GM21390 (cell line): Measurements from ENCODE around the gene HS3ST3A1.

Experiments used
- ATAC-seq: cut with Tn5 transposase; IDR thresholded peaks from one replicate; pipeline ENCODE4 v1.9.1; 2021; ENCODE audit not compliant: unreplicated experiment

Gene HS3ST3A1

DNA sequence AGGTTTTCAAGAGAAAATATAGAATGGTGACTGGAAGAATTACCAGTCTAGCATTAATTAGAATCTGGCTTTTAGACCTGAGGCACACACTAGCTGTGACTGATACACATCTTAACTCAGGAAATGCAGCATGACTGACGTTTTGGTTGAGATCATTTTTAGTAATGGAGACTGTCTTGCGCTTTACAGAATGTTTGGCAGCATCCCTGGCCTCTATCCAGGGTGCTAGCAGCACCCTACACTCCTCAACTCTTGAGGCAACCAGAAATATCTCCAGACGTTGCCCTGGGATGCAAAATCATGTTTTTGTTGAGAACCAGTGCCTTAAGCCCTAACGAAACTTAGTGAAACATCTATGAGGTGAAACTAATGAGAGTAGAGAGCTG lies 109.0 kb downstream of the HS3ST3A1 start:
- no peak for ATAC-seq

GRCh38 chr17:13491916-13492736 lies 109.6 kb downstream of the HS3ST3A1 start:
- ATAC-seq, result no peak

- no peak for ATAC-seq
Measured at GRCh38 chr17:13491491-13491890, 110.2 kb downstream of the HS3ST3A1 start.

- ATAC-seq, result no peak
Measured at GRCh38 chr17:13490906-13491482, 110.7 kb downstream of the HS3ST3A1 start.

- no peak for ATAC-seq
Measured at GRCh38 chr17:13490427-13490826, 111.3 kb downstream of the HS3ST3A1 start.

- no peak for ATAC-seq
Measured at GRCh38 chr17:13485327-13485726, 116.4 kb downstream of the HS3ST3A1 start.

- no peak for ATAC-seq
Measured at GRCh38 chr17:13484020-13484419, 117.7 kb downstream of the HS3ST3A1 start.

DNA sequence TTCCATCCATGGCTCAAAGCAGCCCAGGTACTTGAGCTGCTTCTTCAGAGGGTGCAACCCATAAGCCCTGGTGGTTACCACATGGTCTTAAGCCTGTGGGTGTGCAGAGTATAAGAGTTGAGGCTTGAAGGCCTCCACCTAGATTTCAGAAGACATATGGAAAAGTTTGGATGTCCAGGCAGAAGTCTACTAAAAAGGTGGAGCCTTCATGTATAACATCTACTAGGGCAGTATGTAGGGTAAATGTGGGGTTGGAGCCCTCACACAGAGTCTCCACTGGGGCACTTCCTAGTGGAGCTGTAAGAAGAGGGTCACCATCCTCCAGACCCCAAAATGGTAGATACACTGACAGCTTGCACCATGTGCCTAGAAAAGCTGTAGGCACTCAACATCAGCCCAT lies 120.9 kb downstream of the HS3ST3A1 start:
- no peak for ATAC-seq

GRCh38 chr17:13478326-13478830 lies 123.4 kb downstream of the HS3ST3A1 start:
- ATAC-seq, result no peak

DNA sequence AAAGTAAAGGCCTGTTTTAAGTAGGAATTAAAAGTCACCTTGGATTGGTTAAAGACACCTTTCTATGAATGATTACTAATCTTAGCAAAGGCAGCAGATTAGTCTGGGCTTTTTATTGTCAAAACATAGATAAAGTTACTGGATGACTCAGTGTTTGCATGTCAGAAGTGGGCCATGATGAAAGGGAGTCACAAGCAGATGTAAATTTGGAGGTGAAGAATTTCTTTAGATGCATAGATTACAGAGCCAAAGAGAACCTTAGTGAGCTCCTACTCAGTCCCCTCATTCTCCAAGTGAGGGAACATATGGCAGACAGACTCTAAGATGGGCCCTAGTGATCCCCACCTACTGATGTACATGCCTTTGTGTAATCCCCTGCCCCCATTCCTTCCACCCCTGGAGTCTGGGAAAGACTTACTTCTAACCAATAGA lies 124.5 kb downstream of the HS3ST3A1 start:
- no peak for ATAC-seq

DNA sequence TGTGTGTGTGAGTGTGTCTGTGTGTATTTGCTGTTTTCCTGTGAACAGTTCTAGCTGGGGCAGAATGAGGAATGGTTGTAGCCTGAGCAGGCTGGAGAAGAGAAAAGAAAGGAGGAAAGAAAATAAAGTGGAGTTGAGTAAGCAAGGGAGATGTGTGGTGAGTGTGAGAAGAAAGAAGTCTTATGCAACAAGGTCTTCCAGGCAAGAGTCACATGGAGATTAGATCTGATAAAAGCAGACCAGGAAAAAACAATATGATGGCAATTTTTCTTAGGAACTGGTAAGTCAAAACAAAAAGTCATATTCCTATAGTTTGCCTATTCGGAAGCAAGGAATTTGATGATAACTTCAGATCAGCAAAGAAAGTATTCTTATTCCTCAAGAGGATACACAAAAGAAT lies 125.0 kb downstream of the HS3ST3A1 start:
- ATAC-seq, result no peak

DNA sequence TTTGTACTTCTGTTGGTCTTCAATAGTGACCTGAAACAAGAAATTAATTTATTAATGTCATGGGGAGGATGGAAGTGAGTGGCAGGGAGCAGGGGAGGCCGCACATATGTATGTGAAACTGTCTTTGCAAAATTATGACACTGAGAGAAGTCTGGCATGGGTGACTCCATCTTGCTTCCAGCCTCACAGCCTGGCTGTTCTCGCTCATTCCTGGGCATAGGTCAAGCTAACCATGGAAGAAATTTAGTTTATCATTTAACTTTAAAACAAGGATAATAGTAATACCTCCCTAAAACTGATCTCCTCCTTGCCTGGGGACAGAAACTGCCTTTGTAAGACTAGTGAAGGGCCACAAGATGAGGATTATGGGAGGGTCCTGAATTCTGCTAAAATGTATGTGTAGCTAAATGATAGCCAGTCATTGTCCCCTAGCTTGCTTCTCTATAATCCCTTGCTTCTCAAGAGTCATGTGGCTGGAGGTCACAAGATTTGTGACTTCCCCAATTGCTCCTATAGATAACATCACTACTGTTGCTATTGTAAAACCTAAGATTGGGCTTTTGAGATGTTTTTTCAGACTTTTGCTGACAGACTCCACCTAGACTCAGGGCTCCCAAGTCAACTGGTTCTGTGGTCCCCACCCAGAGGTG lies 126.0 kb downstream of the HS3ST3A1 start:
- no peak for ATAC-seq

GRCh38 chr17:13474073-13474800 lies 127.5 kb downstream of the HS3ST3A1 start:
- ATAC-seq, result no peak

- no peak for ATAC-seq
Measured at GRCh38 chr17:13465678-13466077, 136.1 kb downstream of the HS3ST3A1 start.

- ATAC-seq, result no peak
Measured at GRCh38 chr17:13462673-13463124, 139.0 kb downstream of the HS3ST3A1 start.

DNA sequence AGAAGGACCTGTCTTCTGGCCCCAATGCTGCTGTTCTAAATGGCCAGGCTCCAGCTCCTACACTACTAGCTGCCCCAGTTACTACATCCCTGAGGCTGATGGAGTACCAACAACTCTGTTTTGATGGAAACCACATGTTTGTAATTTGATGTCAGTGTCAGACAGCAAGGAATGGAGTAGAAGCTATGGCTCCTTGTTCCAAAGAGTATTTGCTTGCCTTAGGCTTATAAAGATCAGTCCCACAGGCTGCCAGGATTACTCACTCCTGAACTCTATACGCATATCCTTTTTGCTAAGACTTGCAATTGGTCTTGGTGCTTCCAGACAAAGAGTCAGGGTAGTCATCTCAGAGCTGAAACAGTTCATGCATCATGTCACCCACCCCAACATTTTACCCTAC lies 139.6 kb downstream of the HS3ST3A1 start:
- ATAC-seq, result no peak

DNA sequence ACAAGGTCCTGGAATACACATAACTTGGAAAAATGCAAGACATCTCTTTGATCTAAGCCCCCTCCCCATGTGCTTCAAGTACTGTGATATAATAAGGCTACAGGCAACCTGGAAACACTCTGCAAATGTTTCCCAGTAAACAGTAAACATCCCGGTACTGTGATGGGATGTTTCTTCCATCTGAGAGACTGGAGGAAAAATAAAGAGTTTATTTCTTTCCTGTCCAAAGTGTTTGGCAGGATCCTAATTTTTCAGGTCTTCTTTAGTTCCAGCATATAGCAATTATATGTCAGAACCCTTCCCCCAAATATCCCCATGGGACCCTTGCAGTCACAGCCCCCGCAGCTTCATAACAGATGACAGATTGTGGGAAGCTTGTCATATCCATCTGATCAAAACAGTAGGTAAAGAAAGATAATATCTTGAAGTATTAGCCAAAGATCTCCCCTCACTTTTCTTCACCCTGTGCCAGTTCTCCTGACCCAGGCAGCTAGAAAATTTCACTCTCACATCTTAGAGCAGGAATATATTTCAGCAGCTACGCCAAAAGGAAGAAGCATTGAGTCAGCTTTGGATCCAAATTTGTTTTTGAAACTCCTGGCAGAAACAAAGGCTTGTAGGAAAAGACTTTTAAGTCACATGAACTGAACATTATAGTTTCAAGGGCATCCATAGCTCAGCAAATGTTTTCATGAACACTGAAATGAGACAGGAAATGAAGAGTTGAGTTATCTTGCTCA lies 141.3 kb downstream of the HS3ST3A1 start:
- ATAC-seq, result no peak

DNA sequence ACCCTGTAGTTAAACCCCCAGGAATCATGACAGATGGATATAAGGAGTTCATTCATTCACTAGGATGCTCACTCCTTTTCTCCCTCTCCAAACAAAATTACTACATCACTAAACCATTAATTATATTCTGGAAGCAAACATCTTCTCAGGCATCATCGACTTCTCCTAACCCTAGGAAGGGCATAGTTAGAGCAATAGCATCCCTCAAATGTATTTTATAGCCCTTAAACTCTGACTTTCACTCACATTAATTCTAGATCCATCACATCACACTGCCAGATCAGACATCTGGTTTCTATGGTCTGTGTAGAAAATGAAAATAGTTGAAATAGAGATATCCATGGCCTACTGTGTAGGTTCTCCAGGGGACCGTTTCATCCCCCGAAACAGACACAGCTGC lies 143.9 kb downstream of the HS3ST3A1 start:
- ATAC-seq, result no peak
